T-helper 1 cell (primary cell): ENCODE results near the gene ACTR2.
"Not testable (repeated sequence)": the region's sequence is repeated elsewhere in the genome, so short reads cannot be mapped to it uniquely, and the experiment has no call there.

Experiments used
- DNase-seq, 5 donors: peaks; one replicate each; pipeline ENCODE4 v3.0.0-alpha.2; 2012 to 2020
- total RNA-seq, 4 donors: gene quantifications; one replicate each; lab custom pipeline; 2026; lab: John Stamatoyannopoulos, UW

The ACTR2 gene
- total RNA-seq = 154 to 264 (median 178) reads per million in 4 donors

GRCh38 chr2:65227456-65228262 is at the start of gene ACTR2:
TSS of gene ACTR2 (plus strand) at chr2:65227831. CDS start at chr2:65227910, 79 bp downstream.
- DNase-seq = peak; percentile 87 to 98 (median 92)

- DNase-seq = no peak
These were observed 45.1 kb upstream of the ACTR2 start for GRCh38 chr2:65182570-65182969.

GRCh38 chr2:65183406-65183805 is 44.2 kb upstream of the ACTR2 start:
- not testable (repeated sequence) for DNase-seq

- DNase-seq = no peak
These were observed 42.6 kb upstream of the ACTR2 start for GRCh38 chr2:65185012-65185411.

GRCh38 chr2:65186093-65186868 is 41.4 kb upstream of the ACTR2 start:
- no peak for DNase-seq

GRCh38 chr2:65186872-65187851 is 40.5 kb upstream of the ACTR2 start:
- DNase-seq = peak in 4 of 5 donors; percentile 33 to 58 (median 48)

- DNase-seq = no peak
These were observed 34.2 kb upstream of the ACTR2 start for GRCh38 chr2:65193446-65193845.

- DNase-seq = no peak
These were observed 28.9 kb upstream of the ACTR2 start for GRCh38 chr2:65198737-65199136.

- DNase-seq = no peak
These were observed 28.5 kb upstream of the ACTR2 start for GRCh38 chr2:65199166-65199565.

- DNase-seq = no peak
These were observed 27.7 kb upstream of the ACTR2 start for GRCh38 chr2:65199891-65200290.

GRCh38 chr2:65204461-65205210 is 23.0 kb upstream of the ACTR2 start:
- peak in 3 of 5 donors; percentile 23 to 33 (median 26) for DNase-seq

GRCh38 chr2:65212115-65212514 is 15.5 kb upstream of the ACTR2 start:
- DNase-seq = no peak

- no peak for DNase-seq
These were observed 15.0 kb upstream of the ACTR2 start for GRCh38 chr2:65212619-65213018.

- DNase-seq = no peak
These were observed 14.6 kb upstream of the ACTR2 start for GRCh38 chr2:65213035-65213434.

- no peak for DNase-seq
These were observed 13.3 kb upstream of the ACTR2 start for GRCh38 chr2:65214361-65214760.

- no peak for DNase-seq
These were observed 12.8 kb upstream of the ACTR2 start for GRCh38 chr2:65214843-65215242.

- DNase-seq = no peak
These were observed 11.7 kb upstream of the ACTR2 start for GRCh38 chr2:65215946-65216345.

GRCh38 chr2:65220432-65221131 is 7.0 kb upstream of the ACTR2 start:
- DNase-seq = no peak

GRCh38 chr2:65221275-65221674 is 6.4 kb upstream of the ACTR2 start:
- DNase-seq = not testable (repeated sequence)

- no peak for DNase-seq
These were observed 593 bp upstream of the ACTR2 start for GRCh38 chr2:65227020-65227455.

- peak in 2 of 5 donors; percentile 37 to 83 for DNase-seq
These were observed 676 bp downstream of the ACTR2 start for GRCh38 chr2:65228263-65228750.
